GM12878 (cell line): ENCODE results near the gene ELMO3. TPM values are rescaled to one million over a fixed set of nuclear protein-coding genes. Genes with fewer than 3 reads are reported as not detected.

Experiments
- CBX5 ChIP-seq: sonication (generic); IDR thresholded peaks from 2 replicates; pipeline ENCODE4 v1.6.1; 2016; ENCODE audit warnings: low read depth, moderate library complexity, mild to moderate bottlenecking, inconsistent platforms
- CREB1 ChIP-seq: IDR thresholded peaks from 2 replicates; pipeline ENCODE4 v1.6.1; 2012; ENCODE audit warnings: low read depth, mild to moderate bottlenecking, inconsistent platforms
- CUX1 ChIP-seq: IDR thresholded peaks from 2 replicates; pipeline ENCODE4 v1.6.1; 2012; ENCODE audit warnings: improper control_type of control experiment, low read depth, low read length; ENCODE audit not compliant: insufficient replicate concordance
- E2F8 ChIP-seq: fragments of 450-650 bp; IDR thresholded peaks from 2 replicates; pipeline ENCODE4 v1.6.1; 2018; ENCODE audit warnings: mild to moderate bottlenecking, low read depth, moderate library complexity; ENCODE audit not compliant: partially characterized antibody
- EZH2 ChIP-seq: IDR thresholded peaks from 2 replicates; pipeline ENCODE4 v1.6.1; 2012; ENCODE audit warnings: low read depth, mild to moderate bottlenecking, control low read depth, inconsistent platforms, low read length, borderline replicate concordance; ENCODE audit not compliant: control insufficient read depth
- GATAD2B ChIP-seq: fragments of 450-650 bp; conservative IDR thresholded peaks from 2 replicates; pipeline ENCODE4 v1.6.1; 2017; ENCODE audit warnings: low read depth, mild to moderate bottlenecking, moderate library complexity
- JUND ChIP-seq: IDR thresholded peaks from 2 replicates; pipeline ENCODE4 v1.6.1; 2012; ENCODE audit warnings: low read depth, mild to moderate bottlenecking, low read length, improper control_type of control experiment, moderate library complexity
- LARP7 ChIP-seq: fragments of 450-650 bp; IDR thresholded peaks from 2 replicates; pipeline ENCODE4 v1.6.1; 2017; ENCODE audit warnings: mild to moderate bottlenecking
- MEF2A ChIP-seq: IDR thresholded peaks from 2 replicates; pipeline ENCODE4 v1.6.1; 2011; ENCODE audit warnings: low read depth, mild to moderate bottlenecking, low read length, moderate library complexity; ENCODE audit not compliant: insufficient read depth
- NFIC ChIP-seq: IDR thresholded peaks from 2 replicates; pipeline ENCODE4 v1.6.1; 2012; ENCODE audit warnings: low read depth, mild to moderate bottlenecking, inconsistent platforms, low read length, moderate library complexity
- PBX3 ChIP-seq: IDR thresholded peaks from 2 replicates; pipeline ENCODE4 v1.6.1; 2011; ENCODE audit warnings: mild to moderate bottlenecking, low read depth, low read length, moderate library complexity; ENCODE audit not compliant: insufficient replicate concordance
- RFX5 ChIP-seq: IDR thresholded peaks from 2 replicates; pipeline ENCODE4 v1.6.1; 2011; ENCODE audit warnings: low read depth, low read length, improper control_type of control experiment
- SMAD5 ChIP-seq: IDR thresholded peaks from 2 replicates; pipeline ENCODE4 v1.6.1; 2016; ENCODE audit warnings: antibody characterized with exemption, low read depth
- WRNIP1 ChIP-seq: IDR thresholded peaks from 2 replicates; pipeline ENCODE4 v1.6.1; 2011; ENCODE audit warnings: low read depth, low read length, improper control_type of control experiment, borderline replicate concordance
- ZNF592 ChIP-seq: fragments of 450-650 bp; IDR thresholded peaks from 2 replicates; pipeline ENCODE4 v1.6.1; 2017; ENCODE audit warnings: mild to moderate bottlenecking, moderate library complexity
- polyA plus RNA-seq, 11 experiments: library from polyadenylated mRNA; depleted of rRNA in 4 of 11; unstranded in 6 of 11; stranded (reverse) in 5 of 11; fragments of >200 nt; fragmentation: Nextera tagmentation in 4 of 11; fragmentation: Illumina TruSeq in 1 of 11; extraction: Ambion mirVana in 4 of 11; extraction: Trizol in 1 of 11; gene quantifications; 1 replicate in 1 of 11; 2 replicates in 10 of 11; pipeline versions ENCODE4 v1.2.1 to v1.2.3, GENCODE V29; 2011 to 2016; ENCODE audit warnings: inconsistent platforms in 2 of 11, missing spikeins in 2 of 11, low read depth in 1 of 11
- total RNA-seq, 4 experiments: library from RNA; depleted of rRNA in 3 of 4; stranded (reverse); fragments of >200 nt in 3 of 4; fragmentation: Illumina TruSeq in 1 of 4; extraction: Trizol in 1 of 4; gene quantifications; 2 replicates each; pipeline versions ENCODE4 v1.2.1 to v1.2.3, GENCODE V29; 2013 to 2021

The ELMO3 gene
- total and polyA plus RNA-seq, 10 of the 15 experiments (the other 5 are each of a cell fraction or from before 2014, with no cell fraction given), result 0.05 to 4.7 (median 0.96) TPM; not detected in 1

GRCh38 chr16:67173808-67174705 lies 24.9 kb upstream of the ELMO3 start (continued):
- no peak for TF ChIP-seq ZNF592
- TF ChIP-seq RFX5, result no peak
- 0 out of 2 replicates have a peak, but pooled peaks have one; percentile 25 for TF ChIP-seq CREB1
- no peak for TF ChIP-seq WRNIP1
- no peak for TF ChIP-seq PBX3
- TF ChIP-seq NFIC, result no peak
- TF ChIP-seq CUX1, result no peak
- no peak for TF ChIP-seq MEF2A
- TF ChIP-seq E2F8, result no peak
- TF ChIP-seq JUND, result no peak
- peak; percentile 75; the same call in 1 of the 2 replicates for TF ChIP-seq GATAD2B
- TF ChIP-seq EZH2, result no peak
- TF ChIP-seq SMAD5, result no peak
- TF ChIP-seq CBX5, result no peak
- peak; percentile 77; the same call in 1 of the 2 replicates for TF ChIP-seq LARP7
